K562 (cell line): ENCODE data around the gene CACNB2.

ENCODE experiments used
- ZNF24 ChIP-seq: fragments of 450-650 bp; IDR thresholded peaks from 2 replicates; pipeline ENCODE4 v1.6.1; 2016
- TF ChIP-seq, protein P1 (sequence below): sonication (generic); formaldehyde crosslinking; IDR thresholded peaks from 2 replicates; pipeline ENCODE4 v1.8.0; 2023; ENCODE audit warnings: mild to moderate bottlenecking, missing genetic modification reagents

DNA sequence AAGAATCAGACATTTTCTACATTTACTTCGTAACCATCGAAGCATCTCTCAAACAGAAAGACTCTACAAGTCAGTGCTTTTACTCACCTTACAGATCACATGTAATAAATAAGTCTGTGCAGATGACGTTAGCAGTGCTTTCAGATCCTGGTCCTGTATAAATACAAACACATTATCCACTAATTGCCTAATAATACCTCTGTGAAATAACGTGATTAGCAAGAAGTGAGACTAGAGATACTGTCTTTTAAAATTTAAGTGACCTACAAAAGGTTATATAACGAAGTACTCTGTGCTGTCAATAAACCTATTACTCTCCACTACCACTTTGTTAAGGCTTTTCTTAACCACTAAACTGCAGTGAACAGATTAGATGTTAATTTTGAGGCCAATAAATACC lies 264.3 kb downstream of the CACNB2 start:
- no peak for TF ChIP-seq ZNF24
- TF ChIP-seq, protein P1, sequence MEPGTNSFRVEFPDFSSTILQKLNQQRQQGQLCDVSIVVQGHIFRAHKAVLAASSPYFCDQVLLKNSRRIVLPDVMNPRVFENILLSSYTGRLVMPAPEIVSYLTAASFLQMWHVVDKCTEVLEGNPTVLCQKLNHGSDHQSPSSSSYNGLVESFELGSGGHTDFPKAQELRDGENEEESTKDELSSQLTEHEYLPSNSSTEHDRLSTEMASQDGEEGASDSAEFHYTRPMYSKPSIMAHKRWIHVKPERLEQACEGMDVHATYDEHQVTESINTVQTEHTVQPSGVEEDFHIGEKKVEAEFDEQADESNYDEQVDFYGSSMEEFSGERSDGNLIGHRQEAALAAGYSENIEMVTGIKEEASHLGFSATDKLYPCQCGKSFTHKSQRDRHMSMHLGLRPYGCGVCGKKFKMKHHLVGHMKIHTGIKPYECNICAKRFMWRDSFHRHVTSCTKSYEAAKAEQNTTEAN: no peak
